ENCODE results near the gene NT5DC3.

Gene NT5DC3

GRCh38 chr12:103830025-103830725 lies 10.9 kb downstream of the NT5DC3 start:
- H3K36me3 Mint-ChIP-seq (ENCODE audit: low read depth) = peaks cover 17% of the 10 kb centered on the region
- peaks cover 18% of the 10 kb centered on the region for H3K4me1 Mint-ChIP-seq (ENCODE audit: low read depth)
- H3K9me3 Mint-ChIP-seq = no peaks in the 10 kb centered on the region
- H3K4me3 Mint-ChIP-seq = no peak overlapping the region
- H3K27me3 Mint-ChIP-seq = no peaks in the 10 kb centered on the region
- H3K27ac Mint-ChIP-seq = no peak overlapping the region

- Mint-ChIP-seq H3K36me3 (ENCODE audit: low read depth) (peaks cover 14% of the 10 kb centered on the region), H3K4me3 (no peak overlapping the region), H3K9me3 (no peaks in the 10 kb centered on the region), H3K4me1 (ENCODE audit: low read depth) (peaks cover 18% of the 10 kb centered on the region), H3K27ac (no peak overlapping the region), H3K27me3 (no peaks in the 10 kb centered on the region)
Measured at GRCh38 chr12:103829092-103829491, 11.9 kb downstream of the NT5DC3 start.

DNA sequence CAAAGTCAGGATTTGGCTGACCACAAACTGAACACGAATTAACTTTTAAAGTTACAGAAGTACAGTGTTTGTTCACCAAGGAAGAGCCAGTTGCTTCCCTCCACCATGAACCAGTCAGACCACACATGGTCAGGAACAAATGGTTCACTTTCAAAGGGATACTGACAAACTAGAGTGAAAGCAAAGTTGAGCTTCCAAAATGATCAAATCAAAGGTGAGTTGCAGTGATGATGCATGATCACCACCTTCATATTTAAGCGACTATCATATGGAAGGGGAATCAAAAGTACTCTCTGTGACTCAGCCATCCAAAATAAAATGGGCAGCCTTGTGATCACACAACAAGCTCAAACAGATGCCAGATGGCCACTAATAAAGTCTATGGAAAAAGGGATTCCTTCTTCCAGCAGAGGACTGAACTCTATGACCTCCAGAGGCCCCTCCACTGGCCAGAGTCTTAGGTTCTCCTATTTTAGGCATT lies 13.1 kb downstream of the NT5DC3 start:
- no peak overlapping the region for H3K4me3 Mint-ChIP-seq
- H3K36me3 Mint-ChIP-seq (ENCODE audit: low read depth) = peaks cover 14% of the 10 kb centered on the region
- no peaks in the 10 kb centered on the region for H3K9me3 Mint-ChIP-seq
- H3K27ac Mint-ChIP-seq = no peak overlapping the region
- no peaks in the 10 kb centered on the region for H3K27me3 Mint-ChIP-seq
- peaks cover 18% of the 10 kb centered on the region for H3K4me1 Mint-ChIP-seq (ENCODE audit: low read depth)

- H3K4me1 Mint-ChIP-seq (ENCODE audit: low read depth) = peaks cover 5% of the 10 kb centered on the region
Measured at GRCh38 chr12:103824845-103825244, 16.2 kb downstream of the NT5DC3 start.

GRCh38 chr12:103824290-103824689 lies 16.7 kb downstream of the NT5DC3 start:
- H3K4me3 Mint-ChIP-seq = no peak overlapping the region
- H3K27me3 Mint-ChIP-seq = no peaks in the 10 kb centered on the region
- H3K4me1 Mint-ChIP-seq (ENCODE audit: low read depth) = peaks cover 5% of the 10 kb centered on the region
- H3K27ac Mint-ChIP-seq = no peak overlapping the region
- H3K9me3 Mint-ChIP-seq = peaks cover 8% of the 10 kb centered on the region
- peaks cover 15% of the 10 kb centered on the region for H3K36me3 Mint-ChIP-seq (ENCODE audit: low read depth)

More at GRCh38 chr12:103824845-103825244, 16.2 kb downstream of the NT5DC3 start:
- H3K36me3 Mint-ChIP-seq (ENCODE audit: low read depth) = peaks cover 15% of the 10 kb centered on the region
- no peaks in the 10 kb centered on the region for H3K27me3 Mint-ChIP-seq
- H3K27ac Mint-ChIP-seq = no peak overlapping the region
- no peak overlapping the region for H3K4me3 Mint-ChIP-seq
- peaks cover 8% of the 10 kb centered on the region for H3K9me3 Mint-ChIP-seq

DNA sequence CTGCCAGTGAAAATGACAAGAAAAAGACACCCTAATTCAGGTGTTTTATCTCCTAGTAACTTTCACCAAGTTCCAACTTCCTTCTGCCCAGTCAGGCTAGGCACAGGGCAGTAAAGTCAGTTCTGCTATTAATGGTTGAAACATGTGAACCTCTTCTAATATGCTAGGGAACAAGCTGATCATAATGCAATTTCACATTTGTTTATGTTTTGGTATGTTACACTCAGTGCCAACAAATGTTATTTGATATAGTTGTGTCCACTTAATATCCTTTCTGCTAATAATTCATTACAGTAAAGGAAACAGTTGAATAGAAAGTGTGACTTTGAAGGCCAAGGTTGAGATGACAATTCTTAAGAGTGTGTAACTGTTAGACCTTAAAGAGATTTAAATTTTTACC lies 17.2 kb downstream of the NT5DC3 start:
- Mint-ChIP-seq H3K27me3 (no peaks in the 10 kb centered on the region), H3K4me1 (ENCODE audit: low read depth) (peaks cover 5% of the 10 kb centered on the region), H3K4me3 (no peak overlapping the region), H3K9me3 (peaks cover 8% of the 10 kb centered on the region), H3K27ac (no peak overlapping the region), H3K36me3 (ENCODE audit: low read depth) (peaks cover 15% of the 10 kb centered on the region)

DNA sequence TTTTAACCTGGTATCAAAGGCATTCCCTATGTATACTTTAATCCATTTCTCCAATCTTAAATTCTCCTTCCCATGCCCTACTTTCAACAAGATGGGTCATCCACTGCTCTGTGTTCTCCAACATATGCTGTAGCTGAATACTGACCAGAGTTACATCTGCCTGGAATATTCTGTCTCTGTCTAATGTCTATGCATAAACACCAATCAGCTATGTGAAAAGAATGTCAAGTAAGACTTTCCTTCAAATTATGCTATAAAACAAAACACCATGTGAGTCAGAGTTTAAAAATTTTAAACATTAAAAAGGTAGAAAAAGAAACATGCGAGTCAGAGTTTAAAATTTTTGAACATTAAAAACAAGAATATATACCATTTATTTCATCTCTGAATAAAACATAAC lies 19.3 kb downstream of the NT5DC3 start:
- no peaks in the 10 kb centered on the region for H3K4me1 Mint-ChIP-seq (ENCODE audit: low read depth)
- no peaks in the 10 kb centered on the region for H3K27me3 Mint-ChIP-seq
- peaks cover 8% of the 10 kb centered on the region for H3K9me3 Mint-ChIP-seq
- H3K27ac Mint-ChIP-seq = no peak overlapping the region
- H3K4me3 Mint-ChIP-seq = no peak overlapping the region
- H3K36me3 Mint-ChIP-seq (ENCODE audit: low read depth) = peaks cover 15% of the 10 kb centered on the region

DNA sequence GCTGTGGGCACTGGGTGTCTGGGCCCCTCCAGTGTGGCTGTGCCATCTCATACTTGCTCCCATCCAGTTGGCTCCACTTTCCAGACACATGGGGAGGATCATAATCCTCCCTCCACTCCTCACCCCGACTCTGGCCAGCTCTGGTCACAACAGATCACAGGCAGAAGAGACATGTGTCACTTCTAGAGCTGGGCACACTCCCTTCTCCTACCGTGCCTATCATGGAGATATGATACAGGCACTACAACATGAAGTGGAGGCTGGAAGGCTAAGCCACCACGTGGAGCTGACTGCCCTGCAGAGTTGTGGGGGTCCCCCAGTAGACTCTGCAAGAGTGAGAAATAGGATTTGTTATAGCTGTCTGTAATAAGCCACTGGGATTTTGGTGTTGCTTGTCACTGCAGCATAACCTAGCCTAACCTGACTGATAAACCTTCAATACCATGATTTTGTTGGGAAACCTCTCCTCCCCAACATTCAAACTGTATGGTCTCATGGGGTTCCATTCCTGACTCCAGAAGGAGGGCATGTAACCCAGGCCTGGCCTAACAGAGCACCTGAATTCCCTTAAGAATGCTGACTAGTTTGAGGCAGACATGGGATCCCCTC lies 20.0 kb downstream of the NT5DC3 start:
- Mint-ChIP-seq H3K9me3 (peaks cover 8% of the 10 kb centered on the region), H3K27me3 (no peaks in the 10 kb centered on the region), H3K36me3 (ENCODE audit: low read depth) (peaks cover 15% of the 10 kb centered on the region), H3K27ac (no peak overlapping the region), H3K4me1 (ENCODE audit: low read depth) (no peaks in the 10 kb centered on the region), H3K4me3 (no peak overlapping the region)

- Mint-ChIP-seq H3K27me3 (no peaks in the 10 kb centered on the region), H3K9me3 (peaks cover 8% of the 10 kb centered on the region), H3K27ac (no peak overlapping the region), H3K4me3 (no peak overlapping the region), H3K4me1 (ENCODE audit: low read depth) (no peaks in the 10 kb centered on the region), H3K36me3 (ENCODE audit: low read depth) (peaks cover 15% of the 10 kb centered on the region)
Measured at GRCh38 chr12:103820361-103820760, 20.7 kb downstream of the NT5DC3 start.

GRCh38 chr12:103819892-103820291 lies 21.1 kb downstream of the NT5DC3 start:
- Mint-ChIP-seq H3K4me3 (no peak overlapping the region), H3K9me3 (peaks cover 8% of the 10 kb centered on the region), H3K36me3 (ENCODE audit: low read depth) (peaks cover 16% of the 10 kb centered on the region), H3K27ac (no peak overlapping the region), H3K4me1 (ENCODE audit: low read depth) (no peaks in the 10 kb centered on the region), H3K27me3 (no peaks in the 10 kb centered on the region)

DNA sequence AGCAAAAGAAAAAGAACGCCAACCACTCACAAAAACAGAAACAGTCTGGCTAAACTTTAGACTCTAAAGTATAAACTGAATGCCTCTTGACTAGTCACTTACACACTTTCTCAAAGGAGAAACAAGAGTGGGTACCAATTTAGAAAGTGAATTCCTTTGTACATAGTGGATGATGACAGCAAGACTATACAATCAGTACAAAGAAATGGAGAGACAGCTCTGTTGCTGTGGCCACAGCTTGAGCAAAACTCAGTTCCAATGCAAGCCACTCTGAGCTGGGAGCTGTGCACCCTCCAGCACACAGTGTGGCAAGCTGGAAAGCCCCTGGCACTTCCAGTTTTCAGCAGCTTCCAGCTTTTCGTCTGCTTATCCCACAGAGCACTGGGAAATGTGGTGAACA lies 21.7 kb downstream of the NT5DC3 start:
- Mint-ChIP-seq H3K4me1 (ENCODE audit: low read depth) (no peaks in the 10 kb centered on the region), H3K27me3 (no peaks in the 10 kb centered on the region), H3K27ac (no peak overlapping the region), H3K9me3 (peaks cover 8% of the 10 kb centered on the region), H3K4me3 (no peak overlapping the region), H3K36me3 (ENCODE audit: low read depth) (peaks cover 22% of the 10 kb centered on the region)

DNA sequence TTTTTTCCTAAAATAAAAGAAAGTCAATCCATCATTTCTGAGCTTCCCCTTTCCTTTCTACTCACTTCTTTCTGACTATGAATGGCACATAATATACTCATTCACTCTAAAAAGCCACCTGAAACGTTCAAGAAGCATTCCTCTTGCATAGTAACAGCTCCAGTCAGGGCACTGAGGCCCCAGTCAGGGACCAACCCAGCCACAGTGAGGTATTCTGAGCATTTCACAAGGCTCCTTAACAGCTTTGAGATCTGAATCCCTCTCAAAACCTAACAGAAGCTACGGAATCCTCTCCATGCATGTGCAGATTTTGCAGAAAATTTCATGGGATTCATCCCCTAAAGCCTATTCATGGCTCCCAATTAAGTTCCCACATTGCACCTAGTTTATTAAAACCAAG lies 23.2 kb downstream of the NT5DC3 start:
- no peak overlapping the region for H3K27ac Mint-ChIP-seq

DNA sequence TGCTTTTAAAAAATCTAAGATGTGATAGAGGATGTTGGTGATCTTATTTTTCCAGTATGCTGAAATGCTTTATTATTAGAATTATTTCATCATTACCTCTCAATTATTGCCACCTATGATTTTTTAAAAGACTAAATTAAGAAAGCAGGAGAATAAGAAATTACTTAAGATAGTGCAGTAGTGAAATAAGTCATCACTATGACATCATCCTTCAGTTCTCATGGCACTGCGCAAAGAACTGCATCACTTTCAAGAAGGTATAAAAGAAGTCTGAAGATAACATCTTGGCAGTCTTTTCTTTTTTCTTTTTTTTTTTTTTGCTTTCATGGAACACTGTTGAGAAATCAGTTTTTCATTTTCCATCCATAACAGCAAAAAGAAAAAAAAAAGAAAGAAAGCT lies 24.4 kb downstream of the NT5DC3 start:
- Mint-ChIP-seq H3K27ac (no peak overlapping the region), H3K4me3 (no peak overlapping the region), H3K4me1 (ENCODE audit: low read depth) (no peaks in the 10 kb centered on the region), H3K27me3 (no peaks in the 10 kb centered on the region), H3K9me3 (peaks cover 5% of the 10 kb centered on the region), H3K36me3 (ENCODE audit: low read depth) (peaks cover 36% of the 10 kb centered on the region)

More for the DNA sequence above, 23.2 kb downstream of the NT5DC3 start:
- H3K9me3 Mint-ChIP-seq = peaks cover 8% of the 10 kb centered on the region
- H3K27me3 Mint-ChIP-seq = no peaks in the 10 kb centered on the region
- H3K4me1 Mint-ChIP-seq (ENCODE audit: low read depth) = no peaks in the 10 kb centered on the region
- no peak overlapping the region for H3K4me3 Mint-ChIP-seq
- H3K36me3 Mint-ChIP-seq (ENCODE audit: low read depth) = peaks cover 33% of the 10 kb centered on the region

DNA sequence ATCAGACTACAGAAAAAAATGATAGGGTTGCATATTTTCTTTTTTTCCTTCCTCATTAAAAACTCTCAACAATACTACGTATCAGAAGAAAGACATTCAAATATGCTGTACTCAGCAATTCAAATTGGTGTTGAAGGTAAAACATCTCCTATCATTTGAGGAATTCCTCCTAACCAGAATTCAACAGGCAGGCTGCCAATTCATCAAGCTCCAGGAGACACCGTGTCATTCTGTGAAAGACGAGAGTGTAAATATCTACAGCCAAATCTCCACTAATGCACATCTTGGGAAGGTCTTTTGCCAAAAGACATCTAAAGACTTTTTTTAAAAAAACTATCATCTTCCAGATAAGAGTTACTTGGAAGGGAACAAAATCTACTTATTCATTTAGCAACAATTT lies 26.6 kb downstream of the NT5DC3 start:
- no peaks in the 10 kb centered on the region for H3K27me3 Mint-ChIP-seq
- H3K4me3 Mint-ChIP-seq = no peak overlapping the region
- H3K36me3 Mint-ChIP-seq (ENCODE audit: low read depth) = peaks cover 35% of the 10 kb centered on the region
- no peaks in the 10 kb centered on the region for H3K4me1 Mint-ChIP-seq (ENCODE audit: low read depth)
- no peaks in the 10 kb centered on the region for H3K9me3 Mint-ChIP-seq
- H3K27ac Mint-ChIP-seq = no peak overlapping the region

DNA sequence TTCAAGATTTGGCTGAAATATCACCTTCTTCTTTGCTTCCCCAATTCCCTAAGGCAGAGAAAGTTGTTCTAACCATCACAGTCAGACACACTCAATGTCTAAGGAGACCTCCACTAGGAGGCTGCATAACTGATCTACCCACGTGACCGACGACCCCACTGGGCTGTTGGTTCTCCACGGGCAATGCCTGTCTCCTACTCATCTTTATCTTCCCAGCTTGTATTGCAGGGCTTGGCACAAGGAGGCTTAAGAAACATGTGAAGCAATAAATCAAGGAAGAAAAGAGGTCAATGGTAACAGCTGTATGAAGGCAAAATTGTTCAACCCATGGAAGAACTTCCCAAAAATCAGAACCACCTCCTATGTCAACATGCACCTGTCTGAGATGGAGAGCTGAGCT lies 27.1 kb downstream of the NT5DC3 start:
- H3K4me3 Mint-ChIP-seq = no peak overlapping the region
- H3K9me3 Mint-ChIP-seq = no peaks in the 10 kb centered on the region
- H3K4me1 Mint-ChIP-seq (ENCODE audit: low read depth) = no peaks in the 10 kb centered on the region
- no peak overlapping the region for H3K27ac Mint-ChIP-seq
- no peaks in the 10 kb centered on the region for H3K27me3 Mint-ChIP-seq
- peaks cover 38% of the 10 kb centered on the region for H3K36me3 Mint-ChIP-seq (ENCODE audit: low read depth)

DNA sequence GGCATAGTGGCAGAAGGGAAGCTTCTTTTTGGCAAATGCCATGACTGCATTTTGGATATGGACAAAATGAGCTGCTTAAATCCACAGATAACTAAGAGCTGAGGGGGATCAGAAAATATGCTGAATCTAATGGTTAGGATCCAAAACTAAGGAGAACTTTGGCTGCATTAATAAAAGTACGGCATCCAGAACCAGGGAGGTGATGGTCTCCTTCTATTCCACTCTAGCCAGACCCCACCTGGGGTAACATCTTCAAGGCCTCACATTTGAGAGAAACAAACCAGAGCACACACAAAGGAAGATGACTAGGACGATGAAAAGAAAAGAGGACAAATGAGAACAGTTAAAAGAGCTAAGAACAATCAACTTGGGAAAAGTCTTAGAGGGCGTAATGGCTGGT lies 27.6 kb downstream of the NT5DC3 start:
- no peaks in the 10 kb centered on the region for H3K4me1 Mint-ChIP-seq (ENCODE audit: low read depth)
- H3K9me3 Mint-ChIP-seq = no peaks in the 10 kb centered on the region
- H3K36me3 Mint-ChIP-seq (ENCODE audit: low read depth) = peaks cover 38% of the 10 kb centered on the region
- no peaks in the 10 kb centered on the region for H3K27me3 Mint-ChIP-seq
- H3K27ac Mint-ChIP-seq = no peak overlapping the region
- no peak overlapping the region for H3K4me3 Mint-ChIP-seq
